DMS153 treated with DMSO at 0.1 percent for 48 hours (cell line): ENCODE results near the gene PCDHB3.
"Not testable (repeated sequence)": the region's sequence is repeated elsewhere in the genome, so short reads cannot be mapped to it uniquely, and the experiment has no call there.

ENCODE experiments used
- DNase-seq: peaks from one replicate; lab custom pipeline; 2025; ENCODE audit not compliant: unreplicated experiment; lab: John Stamatoyannopoulos, UW

Gene PCDHB3

DNA sequence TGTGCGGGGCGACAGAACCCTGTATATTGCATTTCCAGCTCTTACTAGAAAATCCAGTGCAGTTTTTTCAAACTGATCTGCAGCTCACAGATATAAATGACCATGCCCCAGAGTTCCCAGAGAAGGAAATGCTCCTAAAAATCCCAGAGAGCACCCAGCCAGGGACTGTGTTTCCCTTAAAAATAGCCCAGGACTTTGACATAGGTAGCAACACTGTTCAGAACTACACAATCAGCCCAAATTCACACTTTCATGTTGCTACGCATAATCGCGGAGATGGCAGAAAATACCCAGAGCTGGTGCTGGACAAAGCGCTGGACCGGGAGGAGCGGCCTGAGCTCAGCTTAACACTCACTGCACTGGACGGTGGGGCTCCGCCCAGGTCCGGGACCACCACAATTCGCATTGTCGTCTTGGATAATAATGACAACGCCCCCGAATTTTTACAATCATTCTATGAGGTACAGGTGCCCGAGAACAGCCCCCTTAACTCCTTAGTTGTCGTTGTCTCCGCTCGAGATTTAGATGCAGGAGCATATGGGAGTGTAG lies 35.5 kb downstream of the PCDHB3 start:
- no peak for DNase-seq

DNA sequence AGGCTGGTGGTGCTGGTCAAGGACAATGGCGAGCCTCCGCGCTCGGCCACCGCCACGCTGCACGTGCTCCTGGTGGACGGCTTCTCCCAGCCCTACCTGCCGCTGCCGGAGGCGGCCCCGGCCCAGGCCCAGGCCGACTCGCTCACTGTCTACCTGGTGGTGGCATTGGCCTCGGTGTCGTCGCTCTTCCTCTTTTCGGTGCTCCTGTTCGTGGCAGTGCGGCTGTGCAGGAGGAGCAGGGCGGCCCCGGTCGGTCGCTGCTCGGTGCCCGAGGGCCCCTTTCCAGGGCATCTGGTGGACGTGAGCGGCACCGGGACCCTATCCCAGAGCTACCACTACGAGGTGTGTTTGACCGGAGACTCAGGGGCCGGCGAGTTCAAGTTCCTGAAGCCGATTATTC lies 37.1 kb downstream of the PCDHB3 start:
- not testable (repeated sequence) for DNase-seq

DNA sequence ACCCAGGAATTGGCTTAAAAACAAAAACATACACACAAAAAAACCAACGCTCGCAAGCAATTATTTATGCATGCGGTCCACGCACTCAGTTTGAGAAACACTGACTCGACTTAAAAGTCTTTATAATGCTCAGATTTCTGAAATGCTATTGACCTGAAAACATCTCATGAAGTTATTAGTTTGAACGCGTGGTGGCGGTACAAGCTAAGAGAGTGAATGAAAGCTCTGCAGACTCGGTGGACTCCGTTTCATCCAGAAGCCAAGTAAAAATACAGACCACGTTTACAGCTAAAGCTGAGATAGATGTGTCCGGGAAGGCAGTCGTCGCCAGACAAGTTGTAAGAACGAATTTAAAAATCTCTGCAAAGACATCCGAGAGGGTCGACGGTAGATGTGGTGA lies 49.5 kb downstream of the PCDHB3 start, which contains the start of gene PCDHB6:
Gene PCDHB6, plus strand, starts transcription at position 246 of the 400 bp plus-strand sequence. CDS start 201 bp downstream, outside the sequence.
- DNase-seq: no peak

DNA sequence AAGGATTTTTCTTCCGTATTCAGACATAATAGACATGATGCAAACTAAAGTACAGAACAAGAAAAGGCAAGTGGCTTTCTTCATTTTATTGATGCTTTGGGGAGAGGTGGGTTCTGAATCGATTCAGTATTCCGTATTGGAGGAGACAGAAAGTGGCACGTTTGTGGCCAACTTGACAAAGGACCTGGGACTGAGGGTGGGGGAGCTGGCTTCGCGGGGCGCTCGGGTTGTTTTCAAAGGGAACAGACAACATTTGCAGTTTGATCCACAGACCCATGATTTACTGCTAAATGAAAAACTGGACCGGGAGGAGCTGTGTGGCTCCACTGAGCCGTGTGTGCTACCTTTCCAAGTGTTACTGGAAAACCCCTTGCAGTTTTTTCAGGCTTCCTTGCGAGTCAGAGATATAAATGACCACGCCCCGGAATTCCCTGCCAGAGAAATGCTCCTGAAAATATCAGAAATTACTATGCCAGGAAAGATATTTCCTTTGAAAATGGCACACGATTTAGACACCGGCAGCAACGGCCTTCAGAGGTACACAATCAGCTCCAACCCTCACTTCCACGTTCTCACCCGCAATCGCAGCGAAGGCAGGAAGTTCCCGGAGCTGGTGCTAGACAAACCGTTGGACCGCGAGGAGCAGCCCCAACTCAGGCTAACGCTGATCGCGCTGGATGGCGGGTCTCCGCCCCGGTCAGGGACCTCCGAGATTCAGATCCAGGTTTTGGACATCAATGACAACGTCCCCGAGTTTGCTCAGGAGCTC lies 50.1 kb downstream of the PCDHB3 start:
- no peak for DNase-seq

DNA sequence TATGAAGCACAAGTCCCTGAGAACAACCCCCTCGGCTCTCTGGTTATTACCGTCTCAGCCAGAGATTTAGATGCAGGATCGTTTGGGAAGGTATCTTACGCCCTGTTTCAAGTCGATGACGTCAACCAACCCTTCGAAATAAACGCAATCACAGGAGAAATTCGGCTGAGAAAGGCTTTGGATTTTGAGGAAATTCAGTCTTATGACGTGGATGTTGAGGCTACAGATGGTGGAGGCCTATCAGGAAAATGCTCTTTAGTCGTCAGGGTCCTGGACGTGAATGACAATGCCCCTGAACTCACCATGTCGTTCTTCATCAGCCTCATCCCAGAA lies 50.7 kb downstream of the PCDHB3 start:
- no peak for DNase-seq

DNA sequence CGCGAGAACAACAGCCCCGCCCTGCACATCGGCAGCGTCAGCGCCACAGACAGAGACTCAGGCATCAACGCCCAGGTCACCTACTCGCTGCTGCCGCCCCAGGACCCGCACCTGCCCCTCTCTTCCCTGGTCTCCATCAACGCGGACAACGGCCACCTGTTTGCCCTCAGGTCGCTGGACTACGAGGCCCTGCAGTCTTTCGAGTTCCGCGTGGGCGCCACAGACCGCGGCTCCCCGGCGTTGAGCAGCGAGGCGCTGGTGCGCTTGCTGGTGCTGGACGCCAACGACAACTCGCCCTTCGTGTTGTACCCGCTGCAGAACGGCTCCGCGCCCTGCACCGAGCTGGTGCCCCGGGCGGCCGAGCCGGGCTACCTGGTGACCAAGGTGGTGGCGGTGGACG lies 51.4 kb downstream of the PCDHB3 start:
- not testable (repeated sequence) for DNase-seq

DNA sequence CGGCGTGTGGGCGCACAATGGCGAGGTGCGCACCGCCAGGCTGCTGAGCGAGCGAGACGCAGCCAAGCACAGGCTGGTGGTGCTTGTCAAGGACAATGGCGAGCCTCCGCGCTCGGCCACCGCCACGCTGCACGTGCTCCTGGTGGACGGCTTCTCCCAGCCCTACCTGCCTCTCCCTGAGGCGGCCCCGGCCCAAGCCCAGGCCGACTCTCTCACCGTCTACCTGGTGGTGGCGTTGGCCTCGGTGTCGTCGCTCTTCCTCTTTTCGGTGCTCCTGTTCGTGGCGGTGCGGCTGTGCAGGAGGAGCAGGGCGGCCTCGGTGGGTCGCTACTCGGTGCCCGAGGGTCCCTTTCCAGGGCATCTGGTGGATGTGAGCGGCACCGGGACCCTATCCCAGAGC lies 51.8 kb downstream of the PCDHB3 start:
- DNase-seq: not testable (repeated sequence)
